Activated CD4-positive, alpha-beta memory T cell treated with anti-CD3 and anti-CD28 coated beads for 36 hours (primary cell): ENCODE results near the gene GFOD1. TPM values are rescaled to one million over a fixed set of nuclear protein-coding genes. Genes with fewer than 3 reads are reported as not detected.

ENCODE experiments used
- CTCF ChIA-PET: fragments of 350-600 bp; sonication (Branson Sonifier 250); formaldehyde crosslinking; loops from one replicate; lab custom pipeline; 2021; ENCODE audit warnings: antibody characterized with exemption, inconsistent platforms; lab: Charles Lee
- POLR2A ChIA-PET: fragments of 350-600 bp; sonication (Branson Sonifier 250); formaldehyde crosslinking; loops from one replicate; lab custom pipeline; 2021; ENCODE audit warnings: antibody characterized with exemption; lab: Charles Lee
- DNase-seq: peaks from one replicate; pipeline ENCODE4 v3.0.0-alpha.2; 2020
- H3K27ac Mint-ChIP-seq: one replicate; pipeline ENCODE4 v1.8.0; 2021; ENCODE audit warnings: mixed read lengths
- H3K27me3 Mint-ChIP-seq: one replicate; pipeline ENCODE4 v1.8.0; 2021; ENCODE audit warnings: mixed read lengths
- H3K36me3 Mint-ChIP-seq: one replicate; pipeline ENCODE4 v1.8.0; 2021; ENCODE audit warnings: mixed read lengths
- H3K4me1 Mint-ChIP-seq: one replicate; pipeline ENCODE4 v1.8.0; 2021; ENCODE audit warnings: low read depth, mixed read lengths
- H3K4me3 Mint-ChIP-seq: one replicate; pipeline ENCODE4 v1.8.0; 2021; ENCODE audit warnings: mild to moderate bottlenecking, mixed read lengths
- H3K9me3 Mint-ChIP-seq: one replicate; pipeline ENCODE4 v1.8.0; 2021; ENCODE audit warnings: mixed read lengths
- intact Hi-C: fragments of 100-400 bp; cut with micrococcal nuclease; formaldehyde crosslinking; loops from one replicate; pipeline ENCODE4 v1.15.1; 2023
- total RNA-seq, 2 experiments: library from RNA; stranded (reverse); gene quantifications; one replicate each; pipeline ENCODE4 v1.2.3, GENCODE V29; 2021

Gene GFOD1
- total RNA-seq, 2 experiments from 2014 or later: 2.3 to 2.4 TPM

GRCh38 chr6:13404228-13404891 lies 83.0 kb downstream of the GFOD1 start:
- no peaks in the 10 kb centered on the region for H3K9me3 Mint-ChIP-seq
- peaks cover 7% of the 10 kb centered on the region for H3K4me1 Mint-ChIP-seq
- intact Hi-C loops: no loop called here
- no peak overlapping the region for H3K27ac Mint-ChIP-seq
- no peaks in the 10 kb centered on the region for H3K36me3 Mint-ChIP-seq
- H3K27me3 Mint-ChIP-seq: no peaks in the 10 kb centered on the region
- no peak overlapping the region for H3K4me3 Mint-ChIP-seq
- CTCF ChIA-PET: no interaction called here
- POLR2A ChIA-PET: no interaction called here
- no peak for DNase-seq

GRCh38 chr6:13402711-13403110 lies 84.7 kb downstream of the GFOD1 start:
- H3K27me3 Mint-ChIP-seq: no peaks in the 10 kb centered on the region

GRCh38 chr6:13400772-13401171 lies 86.6 kb downstream of the GFOD1 start:
- H3K9me3 Mint-ChIP-seq: no peaks in the 10 kb centered on the region
- ChIA-PET CTCF (no interaction called here), POLR2A (no interaction called here)
- no peaks in the 10 kb centered on the region for H3K36me3 Mint-ChIP-seq
- peaks cover 7% of the 10 kb centered on the region for H3K4me1 Mint-ChIP-seq
- intact Hi-C loops: no loop called here
- DNase-seq: no peak
- H3K4me3 Mint-ChIP-seq: no peak overlapping the region
- no peak overlapping the region for H3K27ac Mint-ChIP-seq
- H3K27me3 Mint-ChIP-seq: no peaks in the 10 kb centered on the region

More at GRCh38 chr6:13402711-13403110, 84.7 kb downstream of the GFOD1 start:
- Mint-ChIP-seq H3K4me1 (peaks cover 7% of the 10 kb centered on the region), H3K9me3 (no peaks in the 10 kb centered on the region), H3K27ac (no peak overlapping the region), H3K4me3 (no peak overlapping the region), H3K36me3 (no peaks in the 10 kb centered on the region)
- DNase-seq: no peak
- intact Hi-C loops: no loop called here
- POLR2A ChIA-PET: no interaction called here
- CTCF ChIA-PET: no interaction called here

GRCh38 chr6:13398421-13398994 lies 88.9 kb downstream of the GFOD1 start:
- peaks cover 7% of the 10 kb centered on the region for H3K4me1 Mint-ChIP-seq
- no peaks in the 10 kb centered on the region for H3K27me3 Mint-ChIP-seq
- intact Hi-C loops: no loop called here
- no peaks in the 10 kb centered on the region for H3K9me3 Mint-ChIP-seq
- no peak overlapping the region for H3K27ac Mint-ChIP-seq
- no peaks in the 10 kb centered on the region for H3K36me3 Mint-ChIP-seq
- DNase-seq: no peak
- H3K4me3 Mint-ChIP-seq: no peak overlapping the region
- CTCF ChIA-PET: interaction anchor here (0.7 kb wide), 1 partner anchor 51 kb away, joined by 3 read pairs; no protein-coding TSS in a partner anchor
- POLR2A ChIA-PET: interaction anchor here (1.0 kb wide), 1 partner anchor 8 kb away, joined by 3 read pairs; no protein-coding TSS in a partner anchor

GRCh38 chr6:13398069-13398381 lies 89.4 kb downstream of the GFOD1 start:
- Mint-ChIP-seq H3K4me1 (peaks cover 7% of the 10 kb centered on the region), H3K9me3 (no peaks in the 10 kb centered on the region), H3K27ac (no peak overlapping the region), H3K4me3 (no peak overlapping the region), H3K27me3 (no peaks in the 10 kb centered on the region), H3K36me3 (no peaks in the 10 kb centered on the region)
- ChIA-PET CTCF (no interaction called here), POLR2A (interaction anchor here (1.0 kb wide), 1 partner anchor 9 kb away, joined by 3 read pairs; no protein-coding TSS in a partner anchor)
- intact Hi-C loops: no loop called here
- DNase-seq: no peak

- ChIA-PET POLR2A (interaction anchor here (1.0 kb wide), 1 partner anchor 9 kb away, joined by 3 read pairs; no protein-coding TSS in a partner anchor), CTCF (no interaction called here)
- DNase-seq: no peak
- no peak overlapping the region for H3K27ac Mint-ChIP-seq
- intact Hi-C loops: no loop called here
- H3K4me3 Mint-ChIP-seq: no peak overlapping the region
- H3K27me3 Mint-ChIP-seq: no peaks in the 10 kb centered on the region
- H3K9me3 Mint-ChIP-seq: no peaks in the 10 kb centered on the region
- no peaks in the 10 kb centered on the region for H3K36me3 Mint-ChIP-seq
- H3K4me1 Mint-ChIP-seq: peaks cover 7% of the 10 kb centered on the region
These were observed 89.9 kb downstream of the GFOD1 start for GRCh38 chr6:13397359-13398068.

GRCh38 chr6:13396241-13396792 lies 91.1 kb downstream of the GFOD1 start:
- no peaks in the 10 kb centered on the region for H3K9me3 Mint-ChIP-seq
- no peak for DNase-seq
- POLR2A ChIA-PET: no interaction called here
- H3K4me1 Mint-ChIP-seq: peaks cover 7% of the 10 kb centered on the region
- intact Hi-C loops: no loop called here
- H3K27me3 Mint-ChIP-seq: no peaks in the 10 kb centered on the region
- CTCF ChIA-PET: no interaction called here
- H3K27ac Mint-ChIP-seq: no peak overlapping the region
- no peak overlapping the region for H3K4me3 Mint-ChIP-seq
- no peaks in the 10 kb centered on the region for H3K36me3 Mint-ChIP-seq

GRCh38 chr6:13395272-13396237 lies 91.8 kb downstream of the GFOD1 start:
- H3K4me3 Mint-ChIP-seq: no peak overlapping the region
- CTCF ChIA-PET: interaction anchor here (1.1 kb wide), 1 partner anchor 1967 kb away, joined by 4 read pairs; no protein-coding TSS in a partner anchor

GRCh38 chr6:13392462-13392861 lies 94.9 kb downstream of the GFOD1 start:
- Mint-ChIP-seq H3K36me3 (no peaks in the 10 kb centered on the region), H3K27me3 (no peaks in the 10 kb centered on the region), H3K27ac (no peak overlapping the region), H3K4me1 (peaks cover 6% of the 10 kb centered on the region), H3K9me3 (peaks cover 5% of the 10 kb centered on the region), H3K4me3 (no peak overlapping the region)
- intact Hi-C loops: no loop called here
- ChIA-PET POLR2A (interaction anchor here (0.8 kb wide), 1 partner anchor 64 kb away, joined by 3 read pairs; no protein-coding TSS in a partner anchor), CTCF (no interaction called here)
- no peak for DNase-seq

More at GRCh38 chr6:13395272-13396237, 91.8 kb downstream of the GFOD1 start:
- POLR2A ChIA-PET: no interaction called here
- Mint-ChIP-seq H3K27me3 (no peaks in the 10 kb centered on the region), H3K9me3 (no peaks in the 10 kb centered on the region), H3K4me1 (peaks cover 7% of the 10 kb centered on the region), H3K36me3 (no peaks in the 10 kb centered on the region), H3K27ac (no peak overlapping the region)
- intact Hi-C loops: no loop called here
- DNase-seq: no peak

- Mint-ChIP-seq H3K36me3 (no peaks in the 10 kb centered on the region), H3K9me3 (peaks cover 5% of the 10 kb centered on the region), H3K27ac (no peak overlapping the region), H3K27me3 (no peaks in the 10 kb centered on the region), H3K4me1 (peaks cover 6% of the 10 kb centered on the region), H3K4me3 (no peak overlapping the region)
- CTCF ChIA-PET: interaction anchor here (1.4 kb wide), 1 partner anchor 183 kb away, joined by 4 read pairs; the partner anchor contains the start of gene SIRT5
- no peak for DNase-seq
- POLR2A ChIA-PET: interaction anchor here (0.8 kb wide), 1 partner anchor 65 kb away, joined by 3 read pairs; no protein-coding TSS in a partner anchor
- intact Hi-C loops: no loop called here
These were observed 95.9 kb downstream of the GFOD1 start for GRCh38 chr6:13391537-13391936.

- H3K27ac Mint-ChIP-seq: no peak overlapping the region
- POLR2A ChIA-PET: no interaction called here
- no peaks in the 10 kb centered on the region for H3K27me3 Mint-ChIP-seq
- CTCF ChIA-PET: interaction anchor here (1.4 kb wide), 1 partner anchor 184 kb away, joined by 4 read pairs; the partner anchor contains the start of gene SIRT5
- no peak for DNase-seq
- intact Hi-C loops: no loop called here
- no peak overlapping the region for H3K4me3 Mint-ChIP-seq
- H3K36me3 Mint-ChIP-seq: no peaks in the 10 kb centered on the region
- peaks cover 6% of the 10 kb centered on the region for H3K4me1 Mint-ChIP-seq
- peaks cover 5% of the 10 kb centered on the region for H3K9me3 Mint-ChIP-seq
These were observed 96.7 kb downstream of the GFOD1 start for GRCh38 chr6:13390658-13391057.
